HG02943 (cell line): ENCODE data around the gene PRPF19.

Experiments used
- ATAC-seq: cut with Tn5 transposase; IDR thresholded peaks from one replicate; pipeline ENCODE4 v1.9.1; 2021; ENCODE audit warnings: mild to moderate bottlenecking, low read depth, moderate library complexity; ENCODE audit not compliant: unreplicated experiment

Gene PRPF19

DNA sequence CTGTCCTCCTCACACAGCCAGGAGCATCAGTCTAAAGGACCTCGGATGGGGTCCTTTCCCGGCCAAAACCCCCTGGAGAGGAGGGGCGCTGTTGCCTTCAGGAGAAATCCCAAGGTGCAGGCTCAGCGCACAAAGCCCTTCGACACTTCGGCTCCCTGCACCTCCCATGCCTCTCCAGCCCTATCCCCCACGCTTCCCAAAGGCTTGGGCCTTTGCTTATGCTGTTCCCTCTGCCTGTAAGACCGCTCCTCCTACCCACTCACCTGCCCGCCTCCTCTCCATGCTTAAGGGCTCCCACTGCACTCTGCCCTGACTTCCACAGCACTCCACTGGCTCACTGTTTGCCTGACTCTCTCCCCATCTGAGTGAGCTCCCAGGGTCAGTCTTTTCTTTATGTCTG is 32.1 kb upstream of the PRPF19 start:
- ATAC-seq: no peak

GRCh38 chr11:60937811-60938210 is 31.4 kb upstream of the PRPF19 start:
- ATAC-seq: no peak

GRCh38 chr11:60937144-60937527 is 30.8 kb upstream of the PRPF19 start:
- no peak for ATAC-seq

DNA sequence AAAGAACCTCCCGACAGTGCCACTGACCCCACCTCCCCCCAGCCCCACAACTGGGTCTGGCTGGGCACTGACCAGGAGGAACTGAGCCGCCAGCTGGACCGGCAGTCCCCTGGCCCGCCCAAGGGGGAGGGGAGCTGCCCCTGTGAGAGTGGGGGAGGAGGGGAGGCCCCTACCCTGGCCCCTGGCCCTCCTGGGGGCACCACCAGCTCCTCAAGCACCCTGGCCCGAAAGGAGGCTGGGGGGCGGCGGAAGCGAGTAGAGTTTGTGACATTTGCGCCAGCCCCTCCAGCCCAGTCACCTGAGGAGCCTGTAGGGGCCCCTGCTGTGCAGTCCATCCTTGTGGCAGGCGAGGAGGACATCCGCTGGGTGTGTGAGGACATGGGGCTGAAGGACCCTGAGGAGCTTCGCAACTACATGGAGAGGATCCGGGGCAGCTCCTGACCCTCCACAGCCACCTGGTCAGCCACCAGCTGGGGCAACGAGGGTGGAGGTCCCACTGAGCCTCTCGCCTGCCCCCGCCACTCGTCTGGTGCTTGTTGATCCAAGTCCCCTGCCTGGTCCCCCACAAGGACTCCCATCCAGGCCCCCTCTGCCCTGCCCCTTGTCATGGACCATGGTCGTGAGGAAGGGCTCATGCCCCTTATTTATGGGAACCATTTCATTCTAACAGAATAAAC is 30.2 kb upstream of the PRPF19 start:
- no peak for ATAC-seq

- ATAC-seq: no peak
These were observed 29.5 kb upstream of the PRPF19 start for GRCh38 chr11:60935676-60936442.

DNA sequence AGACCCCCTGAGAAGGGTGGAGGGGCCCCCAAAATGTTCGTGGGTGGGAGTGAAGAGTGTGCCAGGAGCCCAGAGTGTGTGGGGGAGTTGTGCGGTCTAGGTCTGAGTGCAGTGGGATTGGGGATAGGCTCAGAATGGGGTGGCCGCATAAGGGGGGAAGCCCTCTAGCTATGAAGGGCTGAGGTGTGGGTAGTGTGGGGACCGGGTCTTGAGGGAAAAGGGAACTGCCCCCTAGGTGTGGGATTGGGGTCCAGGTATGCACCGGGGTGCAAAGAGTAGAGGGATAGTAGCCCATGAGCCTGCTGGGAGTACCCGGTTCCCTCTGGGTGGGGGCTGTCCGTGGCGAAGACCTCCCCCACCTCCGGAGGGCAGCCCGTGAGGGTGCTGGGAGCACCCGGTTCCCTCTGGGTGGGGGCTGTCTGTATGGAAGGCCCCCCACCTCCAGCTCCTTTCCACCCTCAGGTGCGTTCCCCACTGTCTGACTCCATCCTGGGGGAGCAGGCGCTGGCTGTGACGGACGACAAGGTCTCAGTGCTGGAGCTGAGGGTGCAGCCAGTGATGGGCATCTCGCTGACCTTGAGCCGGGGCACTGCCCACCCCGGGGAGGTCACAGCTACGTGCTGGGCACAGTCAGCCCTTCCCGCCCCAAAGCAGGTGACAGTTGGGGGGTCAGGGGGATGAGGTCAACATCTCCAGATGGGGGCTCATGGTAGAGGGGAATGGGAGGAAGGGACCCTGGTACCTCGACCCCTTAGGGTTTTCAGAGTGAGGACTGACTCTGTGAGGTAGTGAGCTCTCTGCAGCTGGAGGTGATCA is 28.6 kb upstream of the PRPF19 start:
- ATAC-seq: no peak

- ATAC-seq: no peak
These were observed 27.9 kb upstream of the PRPF19 start for GRCh38 chr11:60934124-60934789.

GRCh38 chr11:60933416-60934123 is 27.2 kb upstream of the PRPF19 start:
- ATAC-seq: no peak

- no peak for ATAC-seq
These were observed 26.4 kb upstream of the PRPF19 start for GRCh38 chr11:60932605-60933356.

- no peak for ATAC-seq
These were observed 25.5 kb upstream of the PRPF19 start for GRCh38 chr11:60931917-60932316.

DNA sequence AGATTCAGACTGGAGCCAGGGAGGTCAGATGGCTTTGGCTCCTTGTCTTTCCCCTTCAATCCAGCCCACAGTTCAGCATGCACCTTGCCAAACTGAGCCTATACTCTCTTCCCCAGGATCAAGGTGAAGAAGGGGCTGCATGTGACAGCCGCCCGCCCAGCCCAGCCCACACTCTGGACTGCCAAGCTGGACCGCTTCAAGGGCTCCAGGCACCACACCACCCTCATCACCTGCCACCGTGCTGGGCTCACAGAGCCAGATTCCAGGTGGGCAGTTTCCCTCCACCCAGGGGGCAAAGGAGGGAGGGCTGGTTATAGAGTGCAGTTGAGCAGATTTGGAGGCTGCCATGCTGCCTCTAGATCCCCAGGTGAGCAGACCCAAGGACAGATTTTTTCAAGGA is 24.0 kb upstream of the PRPF19 start:
- ATAC-seq: no peak

GRCh38 chr11:60929764-60930163 is 23.4 kb upstream of the PRPF19 start:
- no peak for ATAC-seq

DNA sequence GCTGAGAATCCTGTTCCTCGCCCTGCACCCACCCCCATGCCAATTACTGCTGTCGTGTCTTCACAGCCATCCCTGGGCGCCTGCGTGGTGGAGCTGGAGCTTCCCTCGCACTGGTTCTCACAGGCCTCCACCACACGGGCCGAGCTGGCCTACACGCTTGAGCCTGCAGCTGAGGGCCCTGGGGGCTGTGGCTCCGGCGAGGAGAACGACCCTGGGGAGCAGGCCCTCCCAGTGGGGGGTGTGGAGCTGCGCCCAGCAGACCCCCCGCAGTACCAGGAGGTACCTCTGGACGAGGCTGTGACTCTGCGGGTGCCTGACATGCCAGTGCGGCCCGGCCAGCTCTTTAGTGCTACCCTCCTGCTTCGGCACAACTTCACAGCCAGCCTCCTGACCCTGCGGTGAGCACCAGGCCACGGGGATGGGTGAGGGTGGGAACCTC is 22.2 kb upstream of the PRPF19 start:
- ATAC-seq: no peak

DNA sequence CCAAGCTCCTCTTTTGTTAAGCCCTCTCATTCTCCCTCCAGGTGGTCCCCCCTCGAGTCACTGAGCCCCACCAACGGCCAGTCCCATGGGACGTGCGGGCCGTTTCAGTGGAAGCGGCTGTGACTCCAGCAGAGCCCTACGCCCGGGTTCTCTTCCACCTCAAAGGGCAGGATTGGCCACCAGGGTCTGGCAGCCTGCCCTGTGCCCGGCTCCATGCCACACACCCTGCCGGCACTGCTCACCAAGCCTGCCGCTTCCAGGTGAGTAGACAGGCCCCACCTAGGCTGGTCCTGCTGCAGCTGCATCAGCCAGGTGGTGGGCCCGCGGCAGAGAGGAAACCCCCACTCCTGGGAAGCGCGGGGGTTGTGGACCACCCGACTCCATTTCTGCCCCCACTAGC is 21.2 kb upstream of the PRPF19 start:
- no peak for ATAC-seq

- no peak for ATAC-seq
These were observed 20.7 kb upstream of the PRPF19 start for GRCh38 chr11:60927061-60927592.

- ATAC-seq: no peak
These were observed 20.1 kb upstream of the PRPF19 start for GRCh38 chr11:60926500-60926899.

- no peak for ATAC-seq
These were observed 19.5 kb upstream of the PRPF19 start for GRCh38 chr11:60925868-60926267.

DNA sequence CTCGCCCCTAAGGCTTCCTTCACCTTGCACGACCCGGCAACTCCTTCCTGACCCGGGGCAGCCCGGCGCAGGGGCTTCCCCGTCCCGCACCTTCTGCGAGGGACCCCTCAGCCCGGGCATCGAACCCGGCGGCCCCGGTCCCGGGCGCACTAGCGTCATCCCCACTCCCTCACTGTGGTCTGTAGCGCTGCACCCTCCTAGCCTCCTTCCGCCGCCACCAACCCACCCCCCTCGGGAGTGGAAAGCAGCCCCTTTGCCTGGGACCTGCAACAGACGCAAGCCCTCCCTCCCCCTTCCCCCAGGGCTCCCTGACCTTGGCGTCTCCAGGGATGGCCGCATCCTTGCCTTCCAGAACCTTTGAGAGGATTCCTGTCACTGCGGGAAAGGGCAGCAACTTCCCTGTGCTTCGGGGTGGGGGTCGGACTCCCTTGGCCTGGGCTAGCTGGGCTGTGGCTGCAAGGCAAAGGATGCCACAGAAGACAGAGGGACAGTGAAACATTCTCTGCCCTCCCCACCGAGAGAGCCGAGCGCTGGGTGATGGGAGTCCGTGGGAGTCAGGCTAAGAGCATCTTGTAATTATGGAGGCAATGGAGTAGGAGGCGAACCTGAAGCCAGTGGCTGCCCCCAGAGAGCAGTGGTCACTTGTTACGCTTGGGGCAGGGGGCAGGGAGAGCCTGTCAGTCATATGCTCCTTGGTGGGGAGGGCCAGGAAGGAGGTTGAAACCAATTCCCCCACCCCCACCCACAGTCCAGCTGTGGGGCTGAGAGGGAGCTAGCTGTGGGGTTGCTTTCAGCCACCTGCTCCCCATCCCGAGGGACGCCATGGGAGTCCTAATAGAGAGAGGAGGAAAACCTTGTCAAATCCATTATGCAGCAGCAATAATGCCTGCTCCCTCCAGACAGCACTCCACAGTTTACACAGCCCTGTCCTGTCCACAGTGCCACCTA is 18.8 kb upstream of the PRPF19 start:
- no peak for ATAC-seq
